H1 (cell line): Measurements from ENCODE around the gene RGS9. TPM values are rescaled to one million over a fixed set of nuclear protein-coding genes. Genes with fewer than 3 reads are reported as not detected.

ENCODE experiments used
- CTCF ChIA-PET: fragments of 300-600 bp; sonication (Branson Sonifier 250); formaldehyde crosslinking; loops from one replicate; lab custom pipeline; 2021; ENCODE audit not compliant: partially characterized antibody; lab: Charles Lee
- POLR2A ChIA-PET: fragments of 300-600 bp; sonication (Branson Sonifier 250); formaldehyde crosslinking; loops from one replicate; lab custom pipeline; 2021; ENCODE audit warnings: inconsistent platforms; ENCODE audit not compliant: partially characterized antibody; lab: Charles Lee
- DNase-seq, 2 experiments: peaks; one replicate each; pipeline versions ENCODE4 v3.0.0 to v3.0.0-alpha.2; 2010 to 2022; ENCODE audit warnings: low spot score in 2 of 2, low read depth in 1 of 2, mixed read lengths in 1 of 2
- FAIRE-seq: peaks from 2 replicates; lab custom pipeline; 2011; peaks lifted over from hg19 to GRCh38; lab: Jason Lieb, UNC
- H2AFZ ChIP-seq: 2 replicates; pipeline ENCODE4 v1.8.1; 2012; ENCODE audit warnings: low read length, inconsistent platforms
- H2AK5ac ChIP-seq: 2 replicates; pipeline ENCODE4 v1.6.1; 2013; ENCODE audit warnings: low read depth, low read length
- H2BK120ac ChIP-seq: replicated peaks from 2 replicates; pipeline ENCODE3; 2013; ENCODE audit warnings: low read depth, low read length, inconsistent platforms
- H2BK12ac ChIP-seq: 2 replicates; pipeline ENCODE4 v1.6.1; 2013; ENCODE audit warnings: low read depth, low read length
- H2BK15ac ChIP-seq: 2 replicates; pipeline ENCODE4 v1.6.1; 2013; ENCODE audit warnings: low read length
- H2BK20ac ChIP-seq: 2 replicates; pipeline ENCODE4 v1.6.1; 2013; ENCODE audit warnings: low read length
- H2BK5ac ChIP-seq: 2 replicates; pipeline ENCODE4 v1.6.1; 2013; ENCODE audit warnings: low read depth, low read length
- H3K14ac ChIP-seq: 2 replicates; pipeline ENCODE4 v1.6.1; 2013; ENCODE audit warnings: inconsistent platforms; ENCODE audit not compliant: insufficient read length
- H3K18ac ChIP-seq: 2 replicates; pipeline ENCODE4 v1.6.1; 2013; ENCODE audit warnings: low read length; ENCODE audit errors: extremely low read depth
- H3K23ac ChIP-seq: 2 replicates; pipeline ENCODE4 v1.6.1; 2013; ENCODE audit warnings: inconsistent platforms; ENCODE audit not compliant: insufficient read length
- H3K23me2 ChIP-seq: 2 replicates; pipeline ENCODE4 v1.6.1; 2013; ENCODE audit warnings: low read depth, low read length
- H3K27ac ChIP-seq: 2 replicates; pipeline ENCODE4 v1.6.1; 2011; ENCODE audit warnings: low read depth, low read length, inconsistent platforms
- H3K27me3 ChIP-seq, 4 experiments: replicated peaks in 1 of 4; 1 replicate in 1 of 4; 2 replicates in 3 of 4; pipeline versions ENCODE4 v1.6.1 to v1.8.1; 2011 to 2013; ENCODE audit warnings: low read length in 3 of 4, mild to moderate bottlenecking in 3 of 4, inconsistent platforms in 2 of 4, mixed read lengths in 2 of 4, moderate library complexity in 1 of 4; ENCODE audit not compliant: control insufficient read depth in 3 of 4, insufficient read depth in 3 of 4; ENCODE audit errors: extremely low read depth in 1 of 4
- H3K36me3 ChIP-seq, 4 experiments: 2 replicates each; pipeline versions ENCODE4 v1.6.1 to v1.8.1; 2011 to 2013; ENCODE audit warnings: mild to moderate bottlenecking in 4 of 4, low read length in 3 of 4, moderate library complexity in 2 of 4, control low read depth in 1 of 4, inconsistent platforms in 1 of 4; ENCODE audit not compliant: insufficient read depth in 4 of 4, control insufficient read depth in 2 of 4
- H3K4ac ChIP-seq: replicated peaks from 2 replicates; pipeline ENCODE3; 2013; ENCODE audit warnings: low read length, low read depth, mixed read lengths, inconsistent platforms; ENCODE audit not compliant: insufficient read length
- H3K4me1 ChIP-seq, 4 experiments: replicated peaks in 1 of 4; 1 replicate in 1 of 4; 2 replicates in 3 of 4; pipeline versions ENCODE4 v1.6.1 to v1.8.1; 2011 to 2013; ENCODE audit warnings: low read length in 3 of 4, inconsistent platforms in 2 of 4, mixed read lengths in 1 of 4; ENCODE audit not compliant: insufficient read depth in 4 of 4, control insufficient read depth in 3 of 4
- H3K4me2 ChIP-seq, 2 experiments: 2 replicates each; pipeline versions ENCODE4 v1.6.1 to v1.8.1; 2011 to 2013; ENCODE audit warnings: low read depth in 2 of 2, low read length in 2 of 2, control low read depth in 1 of 2, inconsistent platforms in 1 of 2, mild to moderate bottlenecking in 1 of 2; ENCODE audit not compliant: insufficient read depth in 1 of 2
- H3K4me3 ChIP-seq, 4 experiments: fragments of 200-600, 300-600 bp in 1 of 4; sonication (generic), shearing (Covaris generic), sonication (Bioruptor Twin) in 1 of 4; 2 replicates each; pipeline versions ENCODE4 v1.5.1 to v1.8.1; 2011 to 2016; ENCODE audit warnings: low read length in 4 of 4, low read depth in 3 of 4, control low read depth in 2 of 4, inconsistent platforms in 2 of 4, mild to moderate bottlenecking in 2 of 4, mixed read lengths in 1 of 4, moderate library complexity in 1 of 4; ENCODE audit not compliant: insufficient read depth in 2 of 4; ENCODE audit errors: extremely low read depth in 1 of 4
- H3K56ac ChIP-seq: replicated peaks from 2 replicates; pipeline ENCODE3; 2013; ENCODE audit warnings: low read depth, mild to moderate bottlenecking, mixed read lengths, low read length, inconsistent platforms; ENCODE audit not compliant: insufficient read length
- H3K79me1 ChIP-seq: 2 replicates; pipeline ENCODE4 v1.6.1; 2013; ENCODE audit warnings: low read depth, low read length, control low read depth
- H3K79me2 ChIP-seq, 2 experiments: 2 replicates each; pipeline versions ENCODE4 v1.6.1 to v1.8.1; 2012 to 2013; ENCODE audit warnings: low read length in 2 of 2, mild to moderate bottlenecking in 2 of 2, inconsistent platforms in 1 of 2; ENCODE audit not compliant: insufficient read depth in 2 of 2, control insufficient read depth in 1 of 2
- H3K9ac ChIP-seq, 4 experiments: replicated peaks in 1 of 4; 1 replicate in 1 of 4; 2 replicates in 3 of 4; pipeline versions ENCODE4 v1.6.1 to v1.8.1; 2011 to 2013; ENCODE audit warnings: low read depth in 3 of 4, low read length in 3 of 4, control low read depth in 2 of 4, mild to moderate bottlenecking in 2 of 4, moderate library complexity in 2 of 4, inconsistent platforms in 1 of 4; ENCODE audit errors: extremely low read depth in 1 of 4
- H3K9me3 ChIP-seq, 2 experiments: 2 replicates each; pipeline versions ENCODE4 v1.6.1 to v1.8.1; 2012 to 2013; ENCODE audit warnings: mild to moderate bottlenecking in 2 of 2, moderate library complexity in 2 of 2, control low read depth in 1 of 2, inconsistent platforms in 1 of 2, low read depth in 1 of 2, low read length in 1 of 2, mixed read lengths in 1 of 2; ENCODE audit not compliant: insufficient read depth in 2 of 2
- H4K20me1 ChIP-seq, 2 experiments: replicated peaks in 1 of 2; 2 replicates each; pipeline versions ENCODE3 to v1.8.1; 2011 to 2013; ENCODE audit warnings: inconsistent platforms in 2 of 2, low read length in 2 of 2, mild to moderate bottlenecking in 1 of 2; ENCODE audit not compliant: insufficient read depth in 2 of 2, control insufficient read depth in 1 of 2
- H4K5ac ChIP-seq: 2 replicates; pipeline ENCODE4 v1.6.1; 2013; ENCODE audit warnings: low read length, low read depth, mixed read lengths, inconsistent platforms; ENCODE audit not compliant: insufficient read length
- H4K8ac ChIP-seq: 2 replicates; pipeline ENCODE4 v1.8.0; 2013; ENCODE audit warnings: mild to moderate bottlenecking, moderate library complexity, low read length, inconsistent platforms; ENCODE audit not compliant: insufficient read depth; ENCODE audit errors: extremely low read depth
- H4K91ac ChIP-seq: replicated peaks from 2 replicates; pipeline ENCODE3; 2013; ENCODE audit warnings: low read length, mixed read lengths, inconsistent platforms; ENCODE audit not compliant: insufficient read length
- ATF3 ChIP-seq: IDR thresholded peaks from 2 replicates; pipeline ENCODE4 v1.6.1; 2011; ENCODE audit warnings: low read depth, mild to moderate bottlenecking, low read length; ENCODE audit not compliant: insufficient read depth
- BACH1 ChIP-seq: IDR thresholded peaks from 2 replicates; pipeline ENCODE4 v1.6.1; 2012; ENCODE audit warnings: low read length, improper control_type of control experiment
- CREB1 ChIP-seq: IDR thresholded peaks from 2 replicates; pipeline ENCODE4 v1.6.1; 2012; ENCODE audit warnings: inconsistent platforms
- CTBP2 ChIP-seq: IDR thresholded peaks from 2 replicates; pipeline ENCODE4 v1.7.0; 2011; ENCODE audit warnings: borderline replicate concordance, mild to moderate bottlenecking, moderate library complexity, mixed read lengths, low read length; ENCODE audit not compliant: insufficient read depth, insufficient read length
- CTCF ChIP-seq, 3 experiments: IDR thresholded peaks; 1 replicate in 2 of 3; 2 replicates in 1 of 3; pipeline versions ENCODE4 v1.5.1 to v1.6.1; 2011; ENCODE audit warnings: low read length in 3 of 3, mild to moderate bottlenecking in 3 of 3, inconsistent platforms in 2 of 3, low read depth in 1 of 3, moderate library complexity in 1 of 3; ENCODE audit not compliant: insufficient read depth in 1 of 3; ENCODE audit errors: control extremely low read depth in 1 of 3
- E2F6 ChIP-seq: IDR thresholded peaks from 2 replicates; pipeline ENCODE4 v1.6.1; 2012; ENCODE audit warnings: inconsistent platforms
- GABPA ChIP-seq: IDR thresholded peaks from 2 replicates; pipeline ENCODE4 v1.6.1; 2011; ENCODE audit warnings: mild to moderate bottlenecking, low read length, moderate library complexity, borderline replicate concordance; ENCODE audit not compliant: insufficient read depth
- MAX ChIP-seq: IDR thresholded peaks from 2 replicates; pipeline ENCODE4 v1.6.1; 2012; ENCODE audit warnings: inconsistent platforms
- SP2 ChIP-seq: IDR thresholded peaks from 2 replicates; pipeline ENCODE4 v1.6.1; 2012; ENCODE audit warnings: mild to moderate bottlenecking, low read length, inconsistent platforms
- TCF12 ChIP-seq: IDR thresholded peaks from 2 replicates; pipeline ENCODE4 v1.6.1; 2011; ENCODE audit warnings: low read depth, mild to moderate bottlenecking, low read length
- TEAD4 ChIP-seq: IDR thresholded peaks from 2 replicates; pipeline ENCODE4 v1.6.1; 2012; ENCODE audit warnings: low read depth, low read length, inconsistent platforms, mixed read lengths
- WGBS, 2 experiments: shearing (Covaris generic) in 1 of 2; methylation state at CpG; one replicate each; pipeline versions ENCODE4 v1.1.6 to v1.1.7; 2013 to 2015; ENCODE audit warnings: low lambda C conversion rate in 2 of 2, mixed read lengths in 2 of 2, inconsistent platforms in 1 of 2, low coverage in 1 of 2, missing lambda C conversion rate in 1 of 2; ENCODE audit not compliant: insufficient replicate concordance in 2 of 2, insufficient coverage in 1 of 2, insufficient read length in 1 of 2; ENCODE audit errors: extremely low coverage in 1 of 2, missing lambda C conversion rate in 1 of 2; 5-methylcytosine and 5-hydroxymethylcytosine counted together
- polyA plus RNA-seq, 7 experiments: library from polyadenylated mRNA; depleted of rRNA in 3 of 7; stranded (reverse) in 5 of 7; unstranded in 2 of 7; fragments of >200 nt in 5 of 7; fragments of 200-250 nt in 2 of 7; gene quantifications; 1 replicate in 5 of 7; 2 replicates in 1 of 7; 4 replicates in 1 of 7; pipeline versions ENCODE4 v1.2.1 to v1.2.3, GENCODE V29; 2011 to 2013; ENCODE audit warnings: missing spikeins in 2 of 7, mixed read lengths in 2 of 7
- total RNA-seq: library from RNA; stranded (reverse); fragmentation: NEBNext Ultra II Directional; extraction: Animal tissue kit (Norgen Biotek cat#: 25700); gene quantifications from 2 replicates; pipeline ENCODE4 v1.2.1, GENCODE V29; 2021

The RGS9 gene
- total and polyA plus RNA-seq, 2 of the 8 experiments (the other 6 are each of a cell fraction or from before 2014, with no cell fraction given) = 8.9 to 20.5 TPM

- Histone ChIP-seq H3K36me3 (no peaks in the 10 kb centered on the region), H2BK20ac (no peak overlapping the region), H2BK12ac (no peak overlapping the region), H3K23me2 (no peaks in the 10 kb centered on the region), H3K23ac (no peak overlapping the region), H2AK5ac (no peak overlapping the region), H3K4ac (no peak overlapping the region), H4K8ac (no peak overlapping the region), H3K56ac (no peak overlapping the region), H3K9ac (no peak overlapping the region), H3K9me3 (no peaks in the 10 kb centered on the region), H3K4me2 (no peak overlapping the region), H3K4me3 (no peak overlapping the region), H4K91ac (no peak overlapping the region), H3K27me3 (no peaks in the 10 kb centered on the region), H3K4me1 (no peaks in the 10 kb centered on the region), H3K79me1 (no peaks in the 10 kb centered on the region), H4K20me1 (no peaks in the 10 kb centered on the region), H2AFZ (no peak overlapping the region), H3K14ac (no peak overlapping the region), H2BK120ac (no peak overlapping the region), H2BK15ac (no peak overlapping the region), H3K27ac (no peak overlapping the region), H4K5ac (no peak overlapping the region), H3K79me2 (no peaks in the 10 kb centered on the region), H2BK5ac (no peak overlapping the region), H3K18ac (no peak overlapping the region)
- DNase-seq (no peak), FAIRE-seq (no peak)
- ChIA-PET CTCF (interaction anchor here (1.0 to 3.4 kb wide), 4 partner anchors 9 to 529 kb away, joined by 3 to 12 read pairs (median 3); no protein-coding TSS in a partner anchor), POLR2A (no interaction called here)
- 82% methylated on average over 2 of the region's 2 CpGs; no CpG with 5 or more reads in 1 of the 2 experiments for WGBS, 2 experiments
- no peak for TF ChIP-seq CTBP2
- no peak for TF ChIP-seq SP2
- TF ChIP-seq BACH1 = no peak
- no peak for TF ChIP-seq CREB1
- no peak for TF ChIP-seq E2F6
- no peak for TF ChIP-seq ATF3
- no peak for TF ChIP-seq GABPA
- no peak for TF ChIP-seq TCF12
- TF ChIP-seq MAX = no peak
- TF ChIP-seq CTCF (IDR thresholded peaks at IDR 0.05; ENCODE audit: control extremely low read depth in 1 of 3, insufficient read depth in 1 of 3, low read depth in 1 of 3, low read length in 3 of 3) = no peak
- no peak for TF ChIP-seq TEAD4
These were observed 131.7 kb downstream of the RGS9 start for GRCh38 chr17:65268832-65269231.
